Measurements from ENCODE around the gene SNX20.

- TF ChIP-seq POLR2A (IDR thresholded peaks at IDR 0.05; ENCODE audit: low read length) (no peak), GATA1 (IDR thresholded peaks at IDR 0.05; ENCODE audit: low read depth, low read length) (no peak)
Observed at GRCh38 chr16:50717091-50717490, 36.0 kb upstream of the SNX20 start.

Measured in erythroblast (primary cell).